ENCODE measurements around the gene OXCT1. TPM values are rescaled to one million over a fixed set of nuclear protein-coding genes. Genes with fewer than 3 reads are reported as not detected.

Gene OXCT1
- total and polyA plus RNA-seq, 2 of the 4 experiments (the other 2 are of a cell fraction), result 14.2 to 16.3 TPM

- no peak for ATAC-seq (ENCODE audit: low read depth)
- POLR2A ChIA-PET (ENCODE audit: unreplicated experiment), result no interaction called here
- H3K56ac ChIP-seq (ENCODE audit: extremely low read depth, insufficient read depth, low read length), result no peak overlapping the region; the same call in 1 of the 2 replicates
- CTCF ChIA-PET, result interaction anchor here (0.6 to 1.0 kb wide), 2 partner anchors 28 to 67 kb away, joined by 3 read pairs; no protein-coding TSS in a partner anchor
- H2BK15ac ChIP-seq (ENCODE audit: low read depth, low read length), result no peak overlapping the region
- dilution Hi-C loops (cut with HindIII; ENCODE audit: low sequenced_read_pairs, unreplicated experiment) (no loop called here), in situ Hi-C loops (cut with MboI; ENCODE audit: low sequenced_read_pairs) (no loop called here), intact Hi-C loops (cut with micrococcal nuclease) (no loop called here)
- H4K8ac ChIP-seq (ENCODE audit: low read depth in 2 of 2, low read length in 2 of 2), result no peak overlapping the region
- no peaks in the 10 kb centered on the region for H4K20me1 ChIP-seq (ENCODE audit: insufficient read depth, low read length)
- H3K14ac ChIP-seq (replicated peaks; ENCODE audit: low read depth, low read length), result no peak overlapping the region
- H3K79me1 ChIP-seq (ENCODE audit: low read depth in 1 of 2, low read length in 2 of 2), result peaks cover 3 to 17% of the 10 kb centered on the region in 2 experiments; a peak in 3 of 4 replicates
- peak overlapping the region; percentile 88 for H2BK5ac ChIP-seq (ENCODE audit: low read depth, low read length, poor library complexity, severe bottlenecking)
- H3K9ac ChIP-seq (ENCODE audit: low read depth, low read length), result no peak overlapping the region
- H4K91ac ChIP-seq (ENCODE audit: insufficient read depth, low read depth, low read length), result no peak overlapping the region
- no peak overlapping the region for H3K23ac ChIP-seq (ENCODE audit: low read depth, low read length)
- H3K9me3 ChIP-seq (ENCODE audit: control insufficient read depth, insufficient read depth, low read length), result no peaks in the 10 kb centered on the region
- no peak overlapping the region for H4K5ac ChIP-seq (ENCODE audit: low read depth, low read length)
- H2AFZ ChIP-seq (replicated peaks; ENCODE audit: low read length, poor library complexity), result no peak overlapping the region
- no peak for TF ChIP-seq MAFK (IDR thresholded peaks at IDR 0.05; ENCODE audit: low read depth, low read length)
- no peak for TF ChIP-seq RAD21 (IDR thresholded peaks at IDR 0.05; ENCODE audit: low read length)
- TF ChIP-seq FOS (IDR thresholded peaks at IDR 0.05; ENCODE audit: low read depth, low read length), result no peak
- H3K4me2 ChIP-seq (ENCODE audit: low read depth, low read length), result peak overlapping the region; percentile 74; the same call in 1 of the 2 replicates
- no CpG with 5 or more reads among the region's 1 CpG for WGBS, 2 experiments (ENCODE audit: extremely low coverage in 2 of 2, insufficient read length in 1 of 2)
- no peak overlapping the region for H2AK5ac ChIP-seq (ENCODE audit: low read depth, low read length)
- peak overlapping the region; percentile 35; the same call in 1 of the 2 replicates for H2BK20ac ChIP-seq (ENCODE audit: low read depth, low read length)
- H3K27ac ChIP-seq (ENCODE audit: insufficient read depth, low read length), result no peak overlapping the region
- no peaks in the 10 kb centered on the region for H3K36me3 ChIP-seq (ENCODE audit: control insufficient read depth, insufficient read depth, low read length)
- peaks cover 21% of the 10 kb centered on the region for H3K4me1 ChIP-seq (ENCODE audit: control insufficient read depth, insufficient read depth, low read length)
- no peaks in the 10 kb centered on the region for H3K27me3 ChIP-seq (ENCODE audit: control insufficient read depth, insufficient read depth, low read length)
- no peak overlapping the region for H3K4ac ChIP-seq (ENCODE audit: low read depth, low read length)
- no peak for DNase-seq
- H3K4me3 ChIP-seq (ENCODE audit: insufficient read depth, low read depth, low read length), result no peak overlapping the region
- no peaks in the 10 kb centered on the region for H3K9me1 ChIP-seq (ENCODE audit: insufficient read depth, low read length)
- no peak overlapping the region for H2AK9ac ChIP-seq (replicated peaks; ENCODE audit: low read depth, low read length, poor library complexity)
- BruUV-seq (replicated peaks), result no TSS peak
- H3K18ac ChIP-seq (ENCODE audit: low read depth, low read length), result no peak overlapping the region
- no peak overlapping the region; the same call in 1 of the 2 replicates for H2BK120ac ChIP-seq (ENCODE audit: low read depth, low read length)
Observed at GRCh38 chr5:41789434-41789833, 80.8 kb downstream of the OXCT1 start.
